Hematopoietic multipotent progenitor cell treated with erythropoietin and hydrocortisone succinate and interleukin-3 and kit ligand, for 6 days (in vitro differentiated cells): ENCODE measurements around the gene SLC6A9.

Source experiments
- DNase-seq: peaks from one replicate; pipeline ENCODE4 v3.0.0-alpha.2; 2015

The SLC6A9 gene

DNA sequence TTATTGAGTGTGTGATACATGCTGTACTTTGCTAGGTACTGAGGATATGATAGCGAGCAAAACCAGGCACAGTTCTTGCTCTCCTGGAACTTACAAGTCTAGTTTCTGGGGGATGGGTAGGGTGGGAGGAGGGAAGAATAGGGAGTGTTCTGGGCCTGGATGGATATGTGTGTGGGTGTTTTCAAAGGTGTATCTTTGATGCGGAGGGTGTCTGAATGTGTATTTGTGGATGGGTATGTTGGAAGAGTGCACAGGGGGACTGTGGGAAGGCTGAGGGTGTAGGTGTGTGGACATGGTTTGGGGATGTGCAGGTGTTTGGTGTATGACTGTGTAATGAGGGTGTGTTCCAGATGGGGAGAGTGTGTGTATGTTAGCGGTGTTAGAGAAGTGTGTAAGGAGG is 65.9 kb downstream of the SLC6A9 start:
- no peak for DNase-seq

DNA sequence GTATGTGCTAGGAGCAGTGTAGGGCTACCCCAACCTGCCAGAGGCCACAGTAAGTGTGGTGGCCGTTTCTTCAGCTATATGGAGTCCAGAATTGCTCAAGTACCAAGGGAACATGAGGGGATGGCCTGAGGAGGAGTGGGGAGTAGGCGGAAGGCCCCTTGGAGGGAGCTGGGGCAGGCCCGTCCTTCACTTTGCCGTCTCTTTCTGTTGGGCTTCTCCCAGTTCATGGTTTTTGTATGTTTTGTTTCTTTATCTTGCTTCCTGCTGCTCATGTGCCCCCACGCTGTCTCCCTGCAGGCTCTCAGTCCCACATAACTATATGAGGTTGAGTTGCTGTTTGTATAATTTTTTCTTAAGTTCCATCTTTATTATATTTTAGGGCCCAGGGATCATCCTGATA is 67.4 kb downstream of the SLC6A9 start:
- DNase-seq = no peak

GRCh38 chr1:43963006-43963405 is 68.3 kb downstream of the SLC6A9 start:
- DNase-seq = no peak

DNA sequence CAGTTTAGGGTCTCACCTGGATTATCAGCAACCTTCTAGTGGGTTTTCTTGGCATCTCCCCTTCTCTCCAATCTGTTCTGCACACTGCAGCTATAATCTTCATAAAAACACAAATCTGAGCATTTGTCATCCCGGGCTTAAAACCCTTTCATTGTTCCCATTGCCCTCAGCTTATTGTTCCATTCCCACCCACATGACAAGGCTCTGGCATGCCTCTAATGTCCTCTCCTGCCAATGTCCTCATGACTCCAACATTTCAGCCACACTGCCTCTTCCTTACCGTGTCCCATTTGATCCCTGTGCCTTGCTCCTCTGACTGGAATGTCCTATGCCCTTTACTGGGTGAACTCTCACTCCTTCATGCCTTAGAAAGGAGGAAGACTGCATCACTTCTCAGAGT is 68.9 kb downstream of the SLC6A9 start:
- no peak for DNase-seq

GRCh38 chr1:43961692-43962091 is 69.6 kb downstream of the SLC6A9 start:
- no peak for DNase-seq

GRCh38 chr1:43960798-43961197 is 70.5 kb downstream of the SLC6A9 start:
- DNase-seq = no peak

DNA sequence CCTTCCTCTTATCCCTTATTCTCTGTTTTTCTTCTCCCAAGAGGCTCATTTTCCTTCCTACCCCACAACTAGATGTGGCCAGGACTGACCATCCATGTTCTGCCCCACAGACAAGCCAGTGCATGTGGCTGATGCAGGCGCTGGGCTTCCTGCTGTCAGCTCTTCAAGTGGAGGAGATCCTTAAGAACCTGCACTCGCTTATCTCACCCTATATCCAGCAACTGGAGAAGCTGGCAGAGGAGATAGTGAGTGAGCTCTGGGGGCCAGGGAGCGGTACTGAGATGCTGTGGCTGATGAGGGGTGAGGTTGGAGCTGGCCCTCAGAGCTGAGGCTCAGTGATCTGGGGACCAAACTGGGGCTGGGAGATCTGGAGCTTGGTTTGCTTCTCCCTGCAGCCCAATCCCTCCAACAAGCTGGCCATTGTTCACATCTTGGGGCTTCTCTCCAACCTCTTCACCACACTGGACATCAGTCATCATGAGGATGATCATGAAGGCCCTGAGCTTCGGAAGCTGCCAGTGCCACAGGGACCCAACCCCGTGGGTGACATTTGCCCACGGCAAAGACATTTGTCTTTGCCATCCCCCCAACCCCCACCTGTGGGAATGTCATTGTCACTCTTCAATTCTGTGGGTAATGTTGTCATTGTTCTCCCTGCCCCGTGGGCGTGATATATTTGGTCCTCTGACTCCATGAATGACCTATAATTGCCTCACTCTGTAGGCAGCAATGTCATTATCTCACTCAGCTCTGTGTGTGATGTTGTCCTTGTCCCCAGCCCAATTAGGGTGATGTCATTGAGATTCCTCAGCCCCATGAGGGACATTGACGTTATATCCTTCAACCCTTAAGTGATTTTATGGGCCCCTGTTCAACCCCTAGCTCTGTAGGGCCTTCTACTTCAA is 72.7 kb downstream of the SLC6A9 start:
- peak; percentile 66 for DNase-seq

- no peak for DNase-seq
These were observed 73.7 kb downstream of the SLC6A9 start for GRCh38 chr1:43957407-43958040.

DNA sequence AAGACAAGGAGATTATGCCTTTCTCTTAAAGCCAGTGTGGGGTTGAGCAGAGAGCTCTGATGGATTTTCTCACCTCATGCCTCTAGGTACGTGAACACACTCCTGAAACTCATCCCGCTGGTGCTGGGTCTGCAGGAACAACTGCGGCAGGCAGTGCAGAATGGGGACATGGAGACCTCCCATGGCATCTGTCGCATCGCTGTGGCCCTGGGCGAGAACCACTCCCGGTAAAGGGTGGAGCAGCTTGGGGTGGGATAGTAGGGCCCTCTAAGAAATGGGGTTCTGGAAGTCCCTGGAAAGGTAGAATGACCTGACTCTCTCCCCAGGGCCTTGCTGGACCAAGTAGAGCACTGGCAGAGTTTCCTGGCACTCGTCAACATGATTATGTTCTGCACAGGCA is 75.0 kb downstream of the SLC6A9 start:
- no peak for DNase-seq

- no peak for DNase-seq
These were observed 77.2 kb downstream of the SLC6A9 start for GRCh38 chr1:43954036-43954435.

DNA sequence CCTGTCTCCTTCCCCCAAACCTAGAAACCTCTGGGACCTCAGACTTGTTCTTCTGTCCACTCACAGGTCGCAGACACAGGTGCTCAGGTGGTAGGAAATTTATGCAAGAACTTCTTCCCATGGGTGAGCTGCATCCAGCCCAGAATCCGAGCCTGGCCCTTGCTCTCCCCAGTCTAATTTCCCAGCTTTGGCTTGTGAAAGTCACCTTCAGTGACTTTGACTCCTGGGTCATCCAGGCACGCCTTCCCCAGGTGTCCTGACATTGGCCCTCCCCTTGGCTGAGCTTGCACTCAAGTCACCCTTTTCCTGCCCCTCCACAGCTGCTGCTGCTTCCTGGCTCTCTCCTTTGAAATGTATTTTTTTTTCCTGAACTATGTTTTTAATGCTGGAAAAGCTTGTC is 77.9 kb downstream of the SLC6A9 start:
- DNase-seq = no peak

GRCh38 chr1:43952731-43953346 is 78.4 kb downstream of the SLC6A9 start:
- peak; percentile 54 for DNase-seq

DNA sequence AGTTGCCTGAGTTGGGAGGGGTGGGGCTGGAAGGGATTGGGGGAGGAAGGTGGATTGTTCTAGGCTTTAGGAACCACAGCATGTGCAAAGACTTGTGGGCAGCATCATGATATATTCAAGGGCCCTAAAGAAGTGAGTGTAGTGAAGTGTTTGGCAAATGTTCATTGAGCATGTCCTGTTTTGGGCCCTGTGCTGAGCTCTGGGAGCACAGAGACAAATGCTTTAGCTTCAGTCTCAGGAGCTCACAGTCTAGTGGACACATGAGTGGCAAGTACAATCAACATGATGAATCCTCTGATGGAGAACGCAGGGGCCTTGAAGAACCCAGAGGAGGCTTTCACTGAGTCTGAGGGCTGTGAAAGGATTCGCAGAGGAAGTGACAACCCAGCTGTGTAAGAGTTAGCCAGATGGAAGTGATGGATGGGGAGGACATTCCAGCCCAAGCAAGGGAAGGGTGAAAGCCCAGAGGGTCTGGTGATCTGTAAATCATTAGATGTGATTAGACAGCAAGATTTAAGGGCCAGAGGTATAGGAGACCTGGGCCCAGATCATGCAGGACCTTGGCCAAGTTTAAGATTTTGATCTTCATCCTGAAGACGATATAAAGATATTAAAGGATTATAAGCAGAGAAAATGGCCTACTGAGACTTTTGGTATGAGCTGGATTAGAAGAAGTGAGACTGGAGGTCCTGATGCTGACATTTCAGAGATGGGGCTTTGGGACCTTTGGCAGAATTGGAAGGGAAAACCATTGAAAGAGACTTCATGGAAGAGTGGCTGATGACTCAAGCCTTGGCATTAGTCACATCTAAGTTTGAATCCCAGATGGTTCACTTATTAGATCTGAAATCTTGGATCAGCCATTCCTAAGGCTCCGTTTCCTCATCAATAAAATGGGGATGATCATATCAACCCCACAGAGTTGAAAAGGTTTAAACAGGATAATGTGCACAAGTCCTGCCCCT is 80.0 kb downstream of the SLC6A9 start:
- no peak for DNase-seq

- no peak for DNase-seq
These were observed 81.6 kb downstream of the SLC6A9 start for GRCh38 chr1:43949678-43950077.

DNA sequence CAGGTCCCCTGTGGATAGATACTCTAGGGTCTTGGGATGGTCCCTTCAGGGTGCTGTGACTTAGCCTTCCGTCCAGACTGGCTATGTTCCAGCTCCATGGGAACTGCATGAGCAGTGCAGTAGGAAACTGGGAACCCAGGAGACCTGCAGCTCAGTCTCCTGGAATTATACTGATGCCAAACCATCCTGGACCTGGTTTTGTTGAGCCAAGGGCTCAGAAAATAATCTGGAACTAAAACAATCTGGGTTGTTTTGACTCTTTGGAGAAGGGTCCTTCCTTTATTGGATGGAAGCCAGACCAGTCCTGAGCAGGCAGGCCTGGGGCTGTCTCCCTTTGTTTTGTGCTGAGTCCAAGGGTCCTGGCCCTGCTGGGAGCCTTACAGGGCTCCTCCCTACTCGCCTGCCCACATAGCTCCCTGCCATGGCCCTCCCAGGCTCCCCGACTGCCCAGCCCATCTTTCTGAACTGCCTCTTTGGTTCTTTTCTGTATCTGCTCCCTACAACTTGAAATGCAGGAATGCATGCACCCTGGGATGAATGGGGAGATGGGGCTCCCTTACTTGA is 83.3 kb downstream of the SLC6A9 start:
- DNase-seq = no peak

DNA sequence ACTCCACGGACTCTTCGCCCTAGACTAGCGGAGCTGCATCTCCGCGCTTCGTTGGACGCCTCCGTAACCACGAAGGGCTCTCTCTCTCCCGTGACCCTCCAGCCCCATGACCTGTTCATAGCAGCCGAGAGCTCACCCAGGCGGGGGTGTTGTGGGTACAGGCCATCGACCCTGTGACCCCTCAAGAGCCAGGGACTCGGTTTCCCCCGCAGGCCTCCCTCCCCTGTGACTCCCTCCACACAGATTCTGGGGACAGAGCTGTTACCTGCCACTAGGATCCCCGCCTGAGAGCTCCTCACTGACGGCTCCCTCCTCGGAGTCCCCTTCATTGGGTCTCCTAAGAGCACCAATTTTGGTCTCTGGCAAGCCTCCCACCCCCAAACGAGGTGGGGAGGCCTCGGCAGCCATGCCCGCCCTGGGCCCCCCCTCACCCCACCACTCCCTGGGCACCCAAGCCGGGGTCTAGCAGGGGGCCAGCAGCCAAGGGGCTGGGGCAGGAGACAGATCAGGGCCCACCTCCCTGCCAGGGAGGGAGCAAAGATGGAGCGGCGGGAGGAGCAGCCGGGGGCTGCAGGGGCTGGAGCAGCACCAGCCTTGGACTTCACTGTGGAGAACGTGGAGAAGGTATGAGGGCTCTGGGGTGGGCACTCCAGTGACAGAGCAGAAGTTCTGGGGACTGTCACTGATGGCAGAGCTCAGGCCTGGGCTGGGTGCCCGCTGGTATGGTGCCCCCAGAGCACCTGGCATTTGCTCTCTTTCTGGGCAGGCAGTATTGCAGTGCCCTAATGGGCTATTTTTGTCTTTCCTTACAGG is 84.0 kb downstream of the SLC6A9 start:
- DNase-seq = no peak
